ENCODE data around the gene KISS1R.

Gene KISS1R

DNA sequence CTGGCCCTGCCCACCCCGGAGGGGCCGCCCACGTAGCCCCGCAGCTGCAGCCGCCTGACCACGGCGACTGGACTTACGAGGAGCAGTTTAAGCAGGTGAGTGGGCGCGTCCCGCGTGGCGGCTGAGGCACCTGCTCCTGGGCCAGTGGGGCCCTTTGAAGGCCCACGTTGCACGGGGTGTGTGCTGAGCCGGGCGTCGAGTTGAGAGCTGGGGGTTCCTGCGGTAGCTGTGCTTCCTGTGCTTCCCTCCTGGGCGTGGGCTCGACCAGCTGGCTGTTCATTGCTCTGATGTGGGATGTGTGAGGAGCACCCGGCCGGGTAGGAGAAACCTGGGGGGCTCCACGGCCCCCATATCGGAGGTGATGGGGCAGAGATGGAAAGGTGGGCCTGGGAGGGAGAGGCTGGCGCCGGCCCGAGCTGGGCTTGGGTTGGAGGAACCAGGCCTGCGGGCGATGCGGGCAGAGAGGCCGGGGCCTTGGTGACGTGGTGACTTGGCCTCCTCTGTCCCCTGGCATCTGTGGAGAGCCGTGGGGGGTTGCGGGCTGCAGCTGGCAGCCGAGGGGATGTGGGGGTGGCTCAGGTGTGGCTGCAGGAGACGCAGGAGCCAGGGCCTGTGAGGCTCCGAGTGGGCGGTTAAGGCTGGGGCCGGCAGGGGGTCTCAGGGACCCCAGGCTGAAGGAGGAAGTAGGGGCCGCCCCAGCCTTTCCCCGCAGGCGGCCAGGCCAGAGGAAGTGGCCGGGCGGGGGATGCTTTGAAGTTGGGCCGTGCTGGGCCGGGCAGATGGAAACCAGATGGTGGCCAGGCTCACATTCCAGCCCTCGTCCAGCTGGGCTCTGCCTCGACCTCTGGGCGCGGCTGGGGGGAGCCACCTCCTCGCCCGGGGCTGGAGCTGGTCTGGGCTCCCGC is 15.8 kb downstream of the KISS1R start:
- no peak for TF ChIP-seq CTCF (IDR thresholded peaks at IDR 0.05; ENCODE audit: low read depth, low read length)
- H3K4me3 ChIP-seq (ENCODE audit: low read depth, low read length), result peak overlapping the region; percentile 43

- TF ChIP-seq CTCF (IDR thresholded peaks at IDR 0.05; ENCODE audit: low read depth, low read length), result no peak
- peak overlapping the region; percentile 28 for H3K4me3 ChIP-seq (ENCODE audit: low read depth, low read length)
Observed at GRCh38 chr19:933553-933882, 16.4 kb downstream of the KISS1R start.

- H3K4me3 ChIP-seq (ENCODE audit: low read depth, low read length), result no peak overlapping the region
- no peak for TF ChIP-seq CTCF (IDR thresholded peaks at IDR 0.05; ENCODE audit: low read depth, low read length)
Observed at GRCh38 chr19:934197-934840, 17.2 kb downstream of the KISS1R start.

GRCh38 chr19:934865-935479 is 17.8 kb downstream of the KISS1R start:
- no peak overlapping the region for H3K4me3 ChIP-seq (ENCODE audit: low read depth, low read length)
- TF ChIP-seq CTCF (IDR thresholded peaks at IDR 0.05; ENCODE audit: low read depth, low read length), result no peak

- TF ChIP-seq CTCF (IDR thresholded peaks at IDR 0.05; ENCODE audit: low read depth, low read length), result no peak
- no peak overlapping the region for H3K4me3 ChIP-seq (ENCODE audit: low read depth, low read length)
Observed at GRCh38 chr19:936175-936546, 19.0 kb downstream of the KISS1R start.

DNA sequence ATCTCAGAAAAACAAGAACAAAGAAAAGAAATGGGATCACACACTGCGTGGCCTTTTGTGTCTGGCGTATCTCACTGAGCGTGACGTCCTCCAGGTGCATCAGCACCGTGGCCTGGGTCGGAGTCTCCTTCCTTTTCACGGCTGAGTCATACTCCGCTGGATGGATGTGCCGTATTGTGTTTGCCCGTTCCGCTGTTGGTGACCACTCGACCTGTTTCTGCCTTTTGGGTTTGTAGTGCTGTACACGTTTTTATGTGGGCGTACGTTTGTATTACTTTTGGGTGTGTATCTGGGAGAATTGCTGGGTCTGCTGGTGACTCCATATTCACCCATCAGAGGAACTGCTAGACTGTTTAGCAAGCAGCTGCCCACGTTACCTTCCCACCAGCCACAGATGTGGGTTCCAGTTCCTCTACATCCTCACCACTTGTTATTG is 20.1 kb downstream of the KISS1R start:
- no peak overlapping the region for H3K4me3 ChIP-seq (ENCODE audit: low read depth, low read length)
- TF ChIP-seq CTCF (IDR thresholded peaks at IDR 0.05; ENCODE audit: low read depth, low read length), result no peak
